ENCODE measurements around the gene CAMK2A.

DNA sequence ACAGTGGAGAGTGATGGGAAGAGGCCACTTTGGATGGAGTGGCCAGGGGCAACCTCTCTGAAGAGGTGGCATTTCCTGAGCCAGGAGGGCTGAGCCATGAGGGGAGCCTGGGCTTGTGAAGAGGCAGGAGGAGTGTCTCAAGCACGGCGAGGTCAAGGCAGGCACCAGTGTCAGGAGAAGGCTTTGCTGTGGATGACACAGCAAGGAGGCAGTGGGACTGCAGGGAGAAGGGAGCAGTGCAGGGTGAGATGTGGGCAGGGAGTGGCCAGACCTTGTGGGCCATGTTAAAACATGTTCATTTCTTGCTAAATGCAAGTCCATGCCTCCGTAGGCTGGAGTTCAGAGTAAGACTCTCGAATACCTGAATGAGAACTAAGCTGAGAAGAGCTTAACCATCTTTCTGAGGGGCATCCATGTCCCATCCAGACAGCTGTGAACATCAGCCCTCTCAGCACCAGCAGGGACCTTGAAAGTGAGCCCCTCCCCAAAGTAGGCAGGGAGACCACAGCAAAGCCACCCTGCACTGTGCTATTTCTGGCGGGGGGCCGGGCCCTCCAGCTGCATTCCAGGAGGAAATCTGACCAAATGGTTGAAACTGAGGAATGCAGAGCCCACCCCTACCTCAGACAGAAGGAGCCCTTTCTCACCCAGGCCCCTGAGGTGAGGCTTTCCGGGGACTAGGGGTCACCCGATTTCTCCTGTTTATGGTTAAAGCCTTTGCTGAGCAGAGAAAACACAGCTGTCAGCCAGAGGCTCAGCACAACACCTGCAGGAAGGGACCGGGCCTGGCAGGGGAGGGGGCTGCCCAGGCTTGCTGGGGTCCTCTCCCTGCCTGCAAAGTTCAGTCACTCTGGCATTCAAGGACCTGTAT is 29.3 kb upstream of the CAMK2A start:
- TF ChIP-seq GABPA (IDR thresholded peaks at IDR 0.05 in 1 of 2, conservative IDR thresholded peaks at IDR 0.05 in 1 of 2) (no peak), SP1 (IDR thresholded peaks at IDR 0.05) (no peak), JUND (IDR thresholded peaks at IDR 0.05) (no peak), YY1 (IDR thresholded peaks at IDR 0.05) (no peak), EGR1 (IDR thresholded peaks at IDR 0.05; ENCODE audit: low read depth in 2 of 2) (no peak)
- TF ChIP-seq, protein P1, sequence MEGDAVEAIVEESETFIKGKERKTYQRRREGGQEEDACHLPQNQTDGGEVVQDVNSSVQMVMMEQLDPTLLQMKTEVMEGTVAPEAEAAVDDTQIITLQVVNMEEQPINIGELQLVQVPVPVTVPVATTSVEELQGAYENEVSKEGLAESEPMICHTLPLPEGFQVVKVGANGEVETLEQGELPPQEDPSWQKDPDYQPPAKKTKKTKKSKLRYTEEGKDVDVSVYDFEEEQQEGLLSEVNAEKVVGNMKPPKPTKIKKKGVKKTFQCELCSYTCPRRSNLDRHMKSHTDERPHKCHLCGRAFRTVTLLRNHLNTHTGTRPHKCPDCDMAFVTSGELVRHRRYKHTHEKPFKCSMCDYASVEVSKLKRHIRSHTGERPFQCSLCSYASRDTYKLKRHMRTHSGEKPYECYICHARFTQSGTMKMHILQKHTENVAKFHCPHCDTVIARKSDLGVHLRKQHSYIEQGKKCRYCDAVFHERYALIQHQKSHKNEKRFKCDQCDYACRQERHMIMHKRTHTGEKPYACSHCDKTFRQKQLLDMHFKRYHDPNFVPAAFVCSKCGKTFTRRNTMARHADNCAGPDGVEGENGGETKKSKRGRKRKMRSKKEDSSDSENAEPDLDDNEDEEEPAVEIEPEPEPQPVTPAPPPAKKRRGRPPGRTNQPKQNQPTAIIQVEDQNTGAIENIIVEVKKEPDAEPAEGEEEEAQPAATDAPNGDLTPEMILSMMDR (IDR thresholded peaks at IDR 0.05; ENCODE audit: low read depth, low read length, missing input control), result no peak
